Fibroblast of mammary gland (primary cell): ENCODE data around the gene DOLPP1.

Experiments used
- DNase-seq: peaks from one replicate; pipeline ENCODE4 v3.0.0-alpha.2; 2010; ENCODE audit warnings: low read depth
- H3K4me3 ChIP-seq: 2 replicates; pipeline ENCODE4 v1.5.1; 2011; ENCODE audit warnings: low read depth, mild to moderate bottlenecking, low read length, moderate library complexity; ENCODE audit not compliant: control insufficient read depth
- CTCF ChIP-seq: conservative IDR thresholded peaks from 2 replicates; pipeline ENCODE4 v1.5.1; 2011; ENCODE audit warnings: low read depth, low read length, inconsistent platforms; ENCODE audit not compliant: control insufficient read depth, insufficient read depth

The DOLPP1 gene

GRCh38 chr9:129135476-129135875 lies 54.6 kb downstream of the DOLPP1 start:
- no peak for TF ChIP-seq CTCF
- DNase-seq = no peak
- H3K4me3 ChIP-seq = no peak overlapping the region

GRCh38 chr9:129136446-129137035 lies 55.6 kb downstream of the DOLPP1 start:
- no peak overlapping the region for H3K4me3 ChIP-seq
- DNase-seq = no peak
- no peak for TF ChIP-seq CTCF

GRCh38 chr9:129137292-129138143 lies 56.6 kb downstream of the DOLPP1 start:
- no peak for TF ChIP-seq CTCF
- H3K4me3 ChIP-seq = no peak overlapping the region
- no peak for DNase-seq

GRCh38 chr9:129138144-129138462 lies 57.2 kb downstream of the DOLPP1 start:
- no peak for TF ChIP-seq CTCF
- DNase-seq = no peak
- no peak overlapping the region for H3K4me3 ChIP-seq

- peak; percentile 78 for DNase-seq
- no peak overlapping the region for H3K4me3 ChIP-seq
- TF ChIP-seq CTCF = no peak
These were observed 57.7 kb downstream of the DOLPP1 start for GRCh38 chr9:129138476-129139232.

GRCh38 chr9:129139233-129139992 lies 58.5 kb downstream of the DOLPP1 start:
- DNase-seq = peak; percentile 91
- TF ChIP-seq CTCF = peak; percentile 88
- H3K4me3 ChIP-seq = peak overlapping the region; percentile 50
